Endothelial cell of hepatic sinusoid (primary cell): ENCODE measurements around the gene ACKR4.
"Not testable (repeated sequence)": the region's sequence is repeated elsewhere in the genome, so short reads cannot be mapped to it uniquely, and the experiment has no call there.

Experiments used
- in situ Hi-C: cut with HindIII; loops from 2 replicates; pipeline ENCODE4 v1.10.0; 2017; ENCODE audit warnings: low sequenced_read_pairs

Gene ACKR4

GRCh38 chr3:132596816-132597433, at the start of gene ACKR4:
TSS of gene ACKR4 (plus strand) at chr3:132597270. CDS start at chr3:132600398, 3,128 bp downstream.
- in situ Hi-C loops, result no loop called here

- in situ Hi-C loops, result loop anchor here (25.0 kb wide), 1 partner anchor 88 kb away; no protein-coding TSS in a partner anchor
These were observed 47.9 kb upstream of the ACKR4 start for GRCh38 chr3:132549169-132549568.

GRCh38 chr3:132549890-132550578, 47.0 kb upstream of the ACKR4 start:
- in situ Hi-C loops, result loop anchor here (25.0 kb wide), 1 partner anchor 87 kb away; no protein-coding TSS in a partner anchor

GRCh38 chr3:132550579-132551305, 46.3 kb upstream of the ACKR4 start:
- in situ Hi-C loops, result no loop called here

- in situ Hi-C loops, result no loop called here
These were observed 43.2 kb upstream of the ACKR4 start for GRCh38 chr3:132553826-132554225.

GRCh38 chr3:132554437-132554836, 42.6 kb upstream of the ACKR4 start:
- in situ Hi-C loops, result no loop called here

- in situ Hi-C loops, result no loop called here
These were observed 41.6 kb upstream of the ACKR4 start for GRCh38 chr3:132555306-132556035.

- in situ Hi-C loops, result not testable (repeated sequence)
These were observed 41.1 kb upstream of the ACKR4 start for GRCh38 chr3:132556036-132556386.

- in situ Hi-C loops, result no loop called here
These were observed 40.4 kb upstream of the ACKR4 start for GRCh38 chr3:132556508-132557159.

- in situ Hi-C loops, result no loop called here
These were observed 36.1 kb upstream of the ACKR4 start for GRCh38 chr3:132561003-132561402.

- in situ Hi-C loops, result no loop called here
These were observed 33.5 kb upstream of the ACKR4 start for GRCh38 chr3:132563420-132564069.

GRCh38 chr3:132564070-132564465, 33.0 kb upstream of the ACKR4 start:
- in situ Hi-C loops, result no loop called here

- in situ Hi-C loops, result no loop called here
These were observed 28.6 kb upstream of the ACKR4 start for GRCh38 chr3:132568422-132568821.

- in situ Hi-C loops, result no loop called here
These were observed 27.9 kb upstream of the ACKR4 start for GRCh38 chr3:132569153-132569552.

GRCh38 chr3:132569580-132569979, 27.5 kb upstream of the ACKR4 start:
- in situ Hi-C loops, result no loop called here

- in situ Hi-C loops, result no loop called here
These were observed 27.1 kb upstream of the ACKR4 start for GRCh38 chr3:132570016-132570415.

GRCh38 chr3:132573797-132574211, 23.3 kb upstream of the ACKR4 start:
- in situ Hi-C loops, result no loop called here

- in situ Hi-C loops, result no loop called here
These were observed 9.7 kb upstream of the ACKR4 start for GRCh38 chr3:132587401-132587800.

GRCh38 chr3:132592216-132592615, 4.9 kb upstream of the ACKR4 start:
- in situ Hi-C loops, result no loop called here

GRCh38 chr3:132593241-132593946, 3.7 kb upstream of the ACKR4 start:
- in situ Hi-C loops, result no loop called here
